Activated CD4-positive, alpha-beta memory T cell treated with anti-CD3 and anti-CD28 coated beads for 36 hours (primary cell): ENCODE measurements around the gene PRDM12. TPM values are rescaled to one million over a fixed set of nuclear protein-coding genes. Genes with fewer than 3 reads are reported as not detected.

Experiments
- CTCF ChIA-PET: fragments of 350-600 bp; sonication (Branson Sonifier 250); formaldehyde crosslinking; loops from one replicate; lab custom pipeline; 2021; ENCODE audit warnings: antibody characterized with exemption, inconsistent platforms; lab: Charles Lee
- POLR2A ChIA-PET: fragments of 350-600 bp; sonication (Branson Sonifier 250); formaldehyde crosslinking; loops from one replicate; lab custom pipeline; 2021; ENCODE audit warnings: antibody characterized with exemption; lab: Charles Lee
- DNase-seq: peaks from one replicate; pipeline ENCODE4 v3.0.0-alpha.2; 2020
- H3K27ac Mint-ChIP-seq: one replicate; pipeline ENCODE4 v1.8.0; 2021; ENCODE audit warnings: mixed read lengths
- H3K27me3 Mint-ChIP-seq: one replicate; pipeline ENCODE4 v1.8.0; 2021; ENCODE audit warnings: mixed read lengths
- H3K36me3 Mint-ChIP-seq: one replicate; pipeline ENCODE4 v1.8.0; 2021; ENCODE audit warnings: mixed read lengths
- H3K4me1 Mint-ChIP-seq: one replicate; pipeline ENCODE4 v1.8.0; 2021; ENCODE audit warnings: low read depth, mixed read lengths
- H3K4me3 Mint-ChIP-seq: one replicate; pipeline ENCODE4 v1.8.0; 2021; ENCODE audit warnings: mild to moderate bottlenecking, mixed read lengths
- H3K9me3 Mint-ChIP-seq: one replicate; pipeline ENCODE4 v1.8.0; 2021; ENCODE audit warnings: mixed read lengths
- intact Hi-C: fragments of 100-400 bp; cut with micrococcal nuclease; formaldehyde crosslinking; loops from one replicate; pipeline ENCODE4 v1.15.1; 2023
- microRNA-seq: library from miRNA; unstranded; fragments of <30 nt; microRNA quantifications from one replicate; pipeline ENCODE4 v1.2.0, GENCODE V29; 2022; ENCODE audit warnings: borderline number of aligned reads, borderline microRNAs expressed, borderline replicate concordance
- total RNA-seq, 2 experiments: library from RNA; stranded (reverse); gene quantifications; one replicate each; pipeline ENCODE4 v1.2.3, GENCODE V29; 2021

Gene PRDM12
- total RNA-seq, 2 experiments from 2014 or later, result 0.07 to 0.12 TPM

DNA sequence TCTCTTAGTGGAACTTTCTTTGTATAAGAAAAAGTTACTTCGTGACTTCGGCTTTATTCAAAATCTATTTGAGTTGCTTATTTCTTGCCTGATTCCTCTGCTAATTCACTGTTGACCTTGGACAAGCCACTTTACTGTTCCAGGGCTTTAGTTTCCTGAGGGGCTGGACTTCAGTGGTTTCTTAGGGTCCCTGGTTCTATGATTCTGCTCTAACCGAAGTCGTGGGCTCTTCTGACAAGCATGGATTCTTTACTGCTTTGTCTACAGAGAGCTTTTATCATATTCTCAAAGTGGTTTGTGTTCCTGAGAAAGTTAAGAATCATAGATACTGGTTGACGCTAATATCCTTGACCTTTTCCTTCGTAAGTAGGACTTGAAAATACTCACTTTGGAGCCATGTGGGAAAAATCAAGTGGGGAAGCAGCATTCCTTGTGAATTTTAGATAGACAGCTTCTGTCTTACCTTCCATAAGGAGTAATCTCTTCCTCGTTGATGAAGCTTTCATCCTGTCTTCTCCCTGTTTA lies 50.3 kb downstream of the PRDM12 start:
- ChIA-PET POLR2A (interaction anchor here (2.3 kb wide), 1 partner anchor 21 kb away, joined by 6 read pairs; the partner anchor contains the start of gene EXOSC2), CTCF (interaction anchor here (0.6 to 3.3 kb wide), 4 partner anchors 14 to 342 kb away, joined by 3 to 18 read pairs (median 5); no protein-coding TSS in a partner anchor)
- no peaks in the 10 kb centered on the region for H3K27me3 Mint-ChIP-seq
- intact Hi-C loops, result loop anchor here (10.0 kb wide), 3 partner anchors 120 to 890 kb away; partner anchors contain the start of genes ABL1 and TOR1A
- H3K36me3 Mint-ChIP-seq, result no peaks in the 10 kb centered on the region
- no peak overlapping the region for H3K27ac Mint-ChIP-seq
- H3K4me3 Mint-ChIP-seq, result peak overlapping the region; percentile 89
- H3K4me1 Mint-ChIP-seq, result peaks cover 33% of the 10 kb centered on the region
- DNase-seq, result no peak
- H3K9me3 Mint-ChIP-seq, result no peaks in the 10 kb centered on the region

GRCh38 chr9:130715270-130715669 lies 50.9 kb downstream of the PRDM12 start:
- H3K36me3 Mint-ChIP-seq, result no peaks in the 10 kb centered on the region
- POLR2A ChIA-PET, result interaction anchor here (2.3 kb wide), 1 partner anchor 22 kb away, joined by 6 read pairs; the partner anchor contains the start of gene EXOSC2
- CTCF ChIA-PET, result interaction anchor here (0.6 to 3.3 kb wide), 4 partner anchors 14 to 342 kb away, joined by 3 to 18 read pairs (median 5); no protein-coding TSS in a partner anchor
- no peaks in the 10 kb centered on the region for H3K9me3 Mint-ChIP-seq
- H3K4me1 Mint-ChIP-seq, result peaks cover 35% of the 10 kb centered on the region
- intact Hi-C loops, result loop anchor here (10.0 kb wide), 3 partner anchors 120 to 890 kb away; partner anchors contain the start of genes ABL1 and TOR1A
- no peak overlapping the region for H3K27ac Mint-ChIP-seq
- no peak overlapping the region for H3K4me3 Mint-ChIP-seq
- DNase-seq, result no peak
- H3K27me3 Mint-ChIP-seq, result no peaks in the 10 kb centered on the region

DNA sequence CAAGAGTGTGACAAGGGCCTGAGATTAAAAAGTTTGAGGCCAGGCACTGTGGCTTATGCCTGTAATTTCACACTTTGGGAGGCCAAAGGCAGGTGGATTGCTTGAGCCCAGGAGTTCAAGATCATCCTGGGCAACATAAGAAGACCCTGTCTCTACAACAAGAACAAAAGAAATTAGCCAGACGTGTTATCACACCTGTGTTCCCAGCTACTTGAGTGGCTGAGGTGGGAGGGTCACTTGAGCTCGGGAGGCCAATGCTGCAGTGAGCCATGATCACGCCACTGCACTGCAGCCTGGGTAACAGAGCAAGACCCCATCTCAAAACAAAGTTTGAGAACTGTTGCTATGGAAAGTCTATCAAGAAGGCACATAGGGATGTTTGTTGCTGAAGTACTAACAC lies 54.2 kb downstream of the PRDM12 start:
- ChIA-PET POLR2A (no interaction called here), CTCF (interaction anchor here (0.9 to 2.0 kb wide), 3 partner anchors 12 to 280 kb away, joined by 3 to 6 read pairs (median 3); no protein-coding TSS in a partner anchor)
- Mint-ChIP-seq H3K4me1 (peaks cover 45% of the 10 kb centered on the region), H3K27me3 (no peaks in the 10 kb centered on the region), H3K9me3 (no peaks in the 10 kb centered on the region), H3K27ac (no peak overlapping the region), H3K36me3 (no peaks in the 10 kb centered on the region), H3K4me3 (no peak overlapping the region)
- no peak for DNase-seq
- intact Hi-C loops, result loop anchor here (10.0 kb wide), 3 partner anchors 116 to 894 kb away; partner anchors contain the start of genes ABL1 and TOR1A

- Mint-ChIP-seq H3K36me3 (no peaks in the 10 kb centered on the region), H3K4me1 (peaks cover 24% of the 10 kb centered on the region), H3K4me3 (no peak overlapping the region), H3K27ac (no peak overlapping the region), H3K9me3 (no peaks in the 10 kb centered on the region), H3K27me3 (no peaks in the 10 kb centered on the region)
- CTCF ChIA-PET, result no interaction called here
- no peak for DNase-seq
- POLR2A ChIA-PET, result no interaction called here
- intact Hi-C loops, result no loop called here
Observed at GRCh38 chr9:130720762-130721161, 56.4 kb downstream of the PRDM12 start.

DNA sequence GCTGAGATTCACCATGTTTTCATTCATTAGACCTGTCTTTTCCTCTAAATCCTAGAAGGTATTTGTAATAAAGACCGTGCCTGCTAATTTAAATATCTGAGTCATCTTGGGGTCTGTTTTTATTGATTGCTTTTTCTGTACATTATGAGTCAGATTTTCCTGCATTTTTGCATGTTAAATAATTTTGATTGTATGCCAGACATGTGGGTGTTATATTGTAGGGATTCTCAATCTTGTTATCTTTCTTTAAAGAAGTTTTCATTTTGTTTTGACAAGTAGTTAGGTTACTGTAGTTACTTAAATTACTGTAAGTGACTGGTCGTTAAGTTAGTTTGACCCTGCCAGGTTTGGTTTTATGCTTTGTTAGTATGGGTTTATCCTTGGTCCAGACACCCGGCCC lies 64.3 kb downstream of the PRDM12 start:
- H3K9me3 Mint-ChIP-seq, result no peaks in the 10 kb centered on the region
- no peaks in the 10 kb centered on the region for H3K27me3 Mint-ChIP-seq
- no peaks in the 10 kb centered on the region for H3K36me3 Mint-ChIP-seq
- no peak overlapping the region for H3K4me3 Mint-ChIP-seq
- DNase-seq, result no peak
- peaks cover 17% of the 10 kb centered on the region for H3K4me1 Mint-ChIP-seq
- no peak overlapping the region for H3K27ac Mint-ChIP-seq
- ChIA-PET CTCF (no interaction called here), POLR2A (no interaction called here)
- intact Hi-C loops, result no loop called here

- ChIA-PET CTCF (no interaction called here), POLR2A (no interaction called here)
- intact Hi-C loops, result no loop called here
- H3K9me3 Mint-ChIP-seq, result no peaks in the 10 kb centered on the region
- no peak overlapping the region for H3K27ac Mint-ChIP-seq
- no peak for DNase-seq
- peaks cover 19% of the 10 kb centered on the region for H3K4me1 Mint-ChIP-seq
- H3K27me3 Mint-ChIP-seq, result no peaks in the 10 kb centered on the region
- H3K36me3 Mint-ChIP-seq, result no peaks in the 10 kb centered on the region
- no peak overlapping the region for H3K4me3 Mint-ChIP-seq
Observed at GRCh38 chr9:130729145-130729544, 64.8 kb downstream of the PRDM12 start.

DNA sequence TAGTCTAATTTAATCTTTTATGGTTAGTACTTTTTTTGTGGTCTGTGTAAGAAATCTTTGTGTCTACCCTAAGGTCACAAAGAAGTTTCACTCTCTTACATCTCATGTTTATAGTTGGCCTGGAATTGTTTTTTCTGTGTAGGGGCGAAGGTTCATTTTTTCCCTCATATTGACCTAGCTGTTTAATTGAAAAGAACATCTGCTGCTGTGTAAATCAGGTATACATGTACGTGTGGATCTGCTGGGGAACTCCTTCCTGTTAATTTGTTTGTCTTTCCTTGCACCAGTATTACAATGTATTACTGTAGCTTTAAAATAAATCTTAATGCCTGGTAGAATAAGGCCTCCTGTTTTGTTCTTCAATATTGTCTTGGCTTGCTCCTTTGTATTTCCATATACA lies 67.0 kb downstream of the PRDM12 start:
- POLR2A ChIA-PET, result interaction anchor here (0.6 to 0.7 kb wide), 3 partner anchors 14 to 680 kb away, joined by 3 read pairs; no protein-coding TSS in a partner anchor
- H3K4me3 Mint-ChIP-seq, result no peak overlapping the region
- no peak overlapping the region for H3K27ac Mint-ChIP-seq
- H3K9me3 Mint-ChIP-seq, result no peaks in the 10 kb centered on the region
- H3K27me3 Mint-ChIP-seq, result no peaks in the 10 kb centered on the region
- H3K36me3 Mint-ChIP-seq, result no peaks in the 10 kb centered on the region
- DNase-seq, result no peak
- intact Hi-C loops, result no loop called here
- H3K4me1 Mint-ChIP-seq, result peaks cover 19% of the 10 kb centered on the region
- CTCF ChIA-PET, result interaction anchor here (0.6 to 2.0 kb wide), 5 partner anchors 12 to 40 kb away, joined by 3 to 15 read pairs (median 3); no protein-coding TSS in a partner anchor

- no peak for DNase-seq
- intact Hi-C loops, result no loop called here
- no peak overlapping the region for H3K27ac Mint-ChIP-seq
Observed at GRCh38 chr9:130732136-130732535, 67.7 kb downstream of the PRDM12 start.

More at GRCh38 chr9:130732136-130732535, 67.7 kb downstream of the PRDM12 start:
- ChIA-PET CTCF (interaction anchor here (1.1 to 2.0 kb wide), 3 partner anchors 25 to 39 kb away, joined by 3 to 15 read pairs (median 3); no protein-coding TSS in a partner anchor), POLR2A (no interaction called here)
- Mint-ChIP-seq H3K4me1 (peaks cover 19% of the 10 kb centered on the region), H3K9me3 (no peaks in the 10 kb centered on the region), H3K4me3 (no peak overlapping the region), H3K27me3 (no peaks in the 10 kb centered on the region), H3K36me3 (no peaks in the 10 kb centered on the region)

Small RNA genes within 50 kb of the gene (microRNA-seq; reads per million reads assigned to microRNA genes)
- gene MIR6856, result not detected

Other genes with a start within 250 kb of the PRDM12 start
- gene ASS1, start 219.6 kb upstream of the PRDM12 start, total RNA-seq, result 1 to 10 TPM; 5.4 to 6.3 TPM
- gene FUBP3, start 85.0 kb upstream of the PRDM12 start, total RNA-seq, result 10 to 100 TPM; 31.8 to 37.5 TPM
- 10 to 100 TPM; 77.3 to 80.5 TPM for gene EXOSC2, start 29.2 kb downstream of the PRDM12 start, total RNA-seq
- gene ABL1, start 170.7 kb downstream of the PRDM12 start, total RNA-seq, result 10 to 100 TPM; 24.8 to 24.9 TPM
- gene QRFP, start 232.2 kb downstream of the PRDM12 start, total RNA-seq, result not detected